ENCODE results near the gene ZDHHC19. TPM values are rescaled to one million over a fixed set of nuclear protein-coding genes. Genes with fewer than 3 reads are reported as not detected.

ZDHHC19 gene
- total and polyA plus RNA-seq, 2 donors: not detected

DNA sequence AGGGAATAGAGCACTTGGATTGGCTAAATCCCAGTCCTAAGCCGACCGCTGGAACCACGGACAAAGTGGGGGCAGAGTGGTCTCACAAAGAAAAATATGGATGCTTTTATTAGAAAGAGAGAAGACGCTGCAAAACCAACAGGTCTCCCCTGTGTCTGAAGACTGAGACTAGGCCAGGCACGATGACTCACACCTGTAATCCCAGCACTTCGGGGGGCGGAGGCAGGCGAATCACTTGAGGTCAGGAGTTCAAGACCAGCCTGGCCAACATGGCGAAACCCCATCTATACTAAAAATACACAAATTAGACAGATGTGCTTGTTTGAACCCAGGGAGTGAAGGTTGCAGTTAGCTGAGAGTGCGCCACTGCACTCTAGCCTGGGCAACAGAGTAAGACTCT lies 61.8 kb downstream of the ZDHHC19 start:
- Histone ChIP-seq H3K36me3 (ENCODE audit: insufficient read depth) (no peaks in the 10 kb centered on the region), H3K4me3 (ENCODE audit: low read depth, low read length) (no peak overlapping the region), H3K4me1 (ENCODE audit: insufficient read depth) (no peaks in the 10 kb centered on the region), H3K27ac (ENCODE audit: low read depth) (no peak overlapping the region)
- 92% methylated on average over 10 of the region's 10 CpGs for WGBS
- DNase-seq (ENCODE audit: extremely low spot score): no peak

Small RNAs within 50 kb of the gene (small RNA-seq; reads per million reads assigned to genes)
- not detected for gene RF00019

Other genes with a start within 250 kb of the ZDHHC19 start
- gene TFRC, start 129.3 kb downstream of the ZDHHC19 start, total RNA-seq: 110 TPM
- gene TFRC, start 129.3 kb downstream of the ZDHHC19 start, polyA plus RNA-seq: 23.4 TPM
- not detected for gene SLC51A, start 5.1 kb upstream of the ZDHHC19 start, total RNA-seq
- 0.23 TPM for gene SLC51A, start 5.1 kb upstream of the ZDHHC19 start, polyA plus RNA-seq
- 43.0 TPM for gene PCYT1A, start 76.3 kb upstream of the ZDHHC19 start, total RNA-seq
- gene PCYT1A, start 76.3 kb upstream of the ZDHHC19 start, polyA plus RNA-seq: 33.2 TPM
- 9.4 TPM for gene DYNLT2B, start 106.8 kb upstream of the ZDHHC19 start, total RNA-seq
- 16.3 TPM for gene DYNLT2B, start 106.8 kb upstream of the ZDHHC19 start, polyA plus RNA-seq
- not detected for gene TM4SF19, start 127.0 kb upstream of the ZDHHC19 start, total RNA-seq
- gene TM4SF19, start 127.0 kb upstream of the ZDHHC19 start, polyA plus RNA-seq: not detected
- 38.1 TPM for gene UBXN7, start 221.0 kb upstream of the ZDHHC19 start, total RNA-seq
- gene UBXN7, start 221.0 kb upstream of the ZDHHC19 start, polyA plus RNA-seq: 8.2 TPM

All from urinary bladder (tissue), 4 donors.